Activated CD8-positive, alpha-beta T cell treated with anti-CD3 and anti-CD28 coated beads for 36 hours (primary cell): Measurements from ENCODE around the gene KDM2B. TPM values are rescaled to one million over a fixed set of nuclear protein-coding genes. Genes with fewer than 3 reads are reported as not detected.

Experiments used
- ATAC-seq: fragments of 200-7000 bp; cut with Tn5 transposase; one replicate; pipeline ENCODE4 v1.10.0; 2021; ENCODE audit warnings: mild to moderate bottlenecking, moderate library complexity
- CTCF ChIA-PET: fragments of 350-600 bp; sonication (Branson Sonifier 250); formaldehyde crosslinking; loops from one replicate; lab custom pipeline; 2021; ENCODE audit warnings: antibody characterized with exemption; lab: Charles Lee
- POLR2A ChIA-PET: fragments of 350-600 bp; sonication (Branson Sonifier 250); formaldehyde crosslinking; loops from one replicate; lab custom pipeline; 2021; ENCODE audit warnings: antibody characterized with exemption; lab: Charles Lee
- DNase-seq: peaks from one replicate; pipeline ENCODE4 v3.0.0-alpha.2; 2020
- H3K27ac Mint-ChIP-seq: one replicate; pipeline ENCODE4 v1.8.0; 2021; ENCODE audit warnings: mild to moderate bottlenecking, mixed read lengths
- H3K27me3 Mint-ChIP-seq: one replicate; pipeline ENCODE4 v1.8.0; 2021; ENCODE audit warnings: mixed read lengths
- H3K36me3 Mint-ChIP-seq: one replicate; pipeline ENCODE4 v1.8.0; 2021; ENCODE audit warnings: low read depth, mixed read lengths
- H3K4me1 Mint-ChIP-seq: one replicate; pipeline ENCODE4 v1.8.0; 2021; ENCODE audit warnings: low read depth, mixed read lengths
- H3K4me3 Mint-ChIP-seq: one replicate; pipeline ENCODE4 v1.8.0; 2021; ENCODE audit warnings: mild to moderate bottlenecking, moderate library complexity, mixed read lengths
- H3K9me3 Mint-ChIP-seq: one replicate; pipeline ENCODE4 v1.8.0; 2021; ENCODE audit warnings: mixed read lengths
- CTCF ChIP-seq: fragments of 200-600 bp; IDR thresholded peaks from one replicate; pipeline ENCODE4 v1.8.0; 2022; ENCODE audit warnings: antibody characterized with exemption, mild to moderate bottlenecking
- intact Hi-C: fragments of 100-400 bp; cut with micrococcal nuclease; formaldehyde crosslinking; loops from one replicate; pipeline ENCODE4 v1.10.0; 2022
- total RNA-seq, 2 experiments: library from RNA; stranded (reverse); gene quantifications; one replicate each; pipeline ENCODE4 v1.2.3, GENCODE V29; 2021

The KDM2B gene
- total RNA-seq, 2 experiments from 2014 or later: 61.0 to 61.7 TPM

- Mint-ChIP-seq H3K27me3 (no peaks in the 10 kb centered on the region), H3K4me3 (no peak overlapping the region), H3K27ac (no peak overlapping the region), H3K9me3 (no peaks in the 10 kb centered on the region), H3K4me1 (peaks cover 3% of the 10 kb centered on the region), H3K36me3 (peaks cover 10% of the 10 kb centered on the region)
- no peak for ATAC-seq
- ChIA-PET POLR2A (no interaction called here), CTCF (interaction anchor here (3.1 kb wide), 1 partner anchor 9 kb away, joined by 13 read pairs; no protein-coding TSS in a partner anchor)
- DNase-seq: no peak
- intact Hi-C loops: loop anchor here (10.0 kb wide), 2 partner anchors 76 to 116 kb away; partner anchors contain the start of genes KDM2B and ORAI1
- no peak for TF ChIP-seq CTCF
Measured at GRCh38 chr12:121508533-121508932, 72.3 kb downstream of the KDM2B start.

- no peak for DNase-seq
- Mint-ChIP-seq H3K27ac (no peak overlapping the region), H3K27me3 (no peaks in the 10 kb centered on the region), H3K9me3 (no peaks in the 10 kb centered on the region), H3K36me3 (peaks cover 10% of the 10 kb centered on the region), H3K4me3 (no peak overlapping the region), H3K4me1 (peaks cover 9% of the 10 kb centered on the region)
- CTCF ChIA-PET: interaction anchor here (1.1 to 3.1 kb wide), 2 partner anchors 8 to 60 kb away, joined by 4 to 13 read pairs; no protein-coding TSS in a partner anchor
- intact Hi-C loops: loop anchor here (10.0 kb wide), 2 partner anchors 77 to 117 kb away; partner anchors contain the start of genes KDM2B and ORAI1
- POLR2A ChIA-PET: interaction anchor here (1.0 kb wide), 1 partner anchor 57 kb away, joined by 3 read pairs; no protein-coding TSS in a partner anchor
- no peak for ATAC-seq
- TF ChIP-seq CTCF: no peak
Measured at GRCh38 chr12:121507984-121508383, 72.8 kb downstream of the KDM2B start.

DNA sequence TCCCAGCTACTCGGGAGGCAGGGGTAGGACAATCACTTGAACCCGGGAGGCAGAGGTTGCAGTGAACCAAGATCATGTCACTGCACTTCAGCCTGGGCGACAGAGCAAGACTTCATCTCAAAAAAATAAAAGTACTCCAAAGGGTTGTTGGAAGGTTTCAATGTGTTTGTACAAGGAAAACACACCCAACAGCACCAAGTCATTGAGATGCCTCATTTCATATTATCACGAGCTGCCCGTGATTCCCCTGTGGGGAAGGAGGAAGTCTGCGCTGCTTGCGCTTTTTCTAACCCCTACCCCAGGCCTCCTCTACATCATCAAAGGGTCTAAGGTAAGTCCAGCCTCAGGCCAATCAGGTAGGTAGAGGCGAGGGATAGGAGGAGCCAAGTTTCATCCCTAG, 73.6 kb downstream of the KDM2B start:
- ATAC-seq (no peak), DNase-seq (no peak)
- Mint-ChIP-seq H3K27ac (no peak overlapping the region), H3K9me3 (no peaks in the 10 kb centered on the region), H3K36me3 (peaks cover 10% of the 10 kb centered on the region), H3K4me1 (peaks cover 9% of the 10 kb centered on the region), H3K4me3 (no peak overlapping the region), H3K27me3 (no peaks in the 10 kb centered on the region)
- intact Hi-C loops: loop anchor here (10.0 kb wide), 2 partner anchors 78 to 118 kb away; partner anchors contain the start of genes KDM2B and ORAI1
- TF ChIP-seq CTCF: no peak
- POLR2A ChIA-PET: interaction anchor here (1.0 to 1.3 kb wide), 2 partner anchors 56 to 118 kb away, joined by 3 read pairs; no protein-coding TSS in a partner anchor
- CTCF ChIA-PET: interaction anchor here (0.6 to 1.1 kb wide), 3 partner anchors 59 to 449 kb away, joined by 3 to 4 read pairs (median 3); no protein-coding TSS in a partner anchor

DNA sequence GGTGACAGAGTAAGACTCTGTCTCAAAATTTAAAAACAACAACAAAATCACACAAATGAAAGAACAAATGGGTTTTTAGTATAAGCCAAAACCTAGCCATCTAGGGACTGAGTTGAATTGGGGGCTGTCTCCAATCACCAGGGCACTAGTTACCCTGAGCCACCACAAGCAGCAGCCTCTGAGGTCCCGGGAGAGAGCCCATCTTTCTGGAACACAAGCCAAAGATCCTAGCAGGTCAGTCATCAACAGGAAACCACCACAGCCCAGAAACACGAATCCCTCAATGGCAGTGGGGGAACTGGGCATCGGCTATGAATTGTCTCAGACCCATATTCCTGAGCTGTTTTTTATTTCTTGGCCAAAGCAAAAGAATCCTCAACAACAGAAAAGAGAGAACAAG, 75.3 kb downstream of the KDM2B start:
- no peak for TF ChIP-seq CTCF
- intact Hi-C loops: loop anchor here (10.0 kb wide), 2 partner anchors 79 to 119 kb away; partner anchors contain the start of genes KDM2B and ORAI1
- H3K36me3 Mint-ChIP-seq: peaks cover 10% of the 10 kb centered on the region
- no peaks in the 10 kb centered on the region for H3K9me3 Mint-ChIP-seq
- H3K27ac Mint-ChIP-seq: peak overlapping the region; percentile 49
- H3K4me3 Mint-ChIP-seq: no peak overlapping the region
- ChIA-PET POLR2A (no interaction called here), CTCF (no interaction called here)
- no peaks in the 10 kb centered on the region for H3K27me3 Mint-ChIP-seq
- DNase-seq (no peak), ATAC-seq (no peak)
- peaks cover 9% of the 10 kb centered on the region for H3K4me1 Mint-ChIP-seq

DNA sequence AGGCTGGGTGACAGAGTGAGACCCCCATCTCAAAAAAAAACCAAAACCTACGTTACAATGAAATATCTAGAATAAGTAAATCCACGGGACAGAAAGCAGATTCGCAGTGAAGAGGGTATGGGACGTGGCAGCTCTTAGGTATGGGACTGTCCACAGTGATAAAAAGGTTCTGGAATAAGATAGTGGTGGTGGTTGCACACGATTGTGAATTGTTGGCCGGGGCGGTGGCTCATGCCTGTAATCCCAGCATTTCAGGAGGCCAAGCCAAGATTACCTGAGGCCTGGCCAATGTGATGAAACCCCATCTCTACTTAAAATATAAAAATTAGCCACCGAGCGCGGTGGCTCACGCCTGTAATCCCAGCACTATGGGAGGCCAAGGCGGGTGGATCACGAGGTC, 76.3 kb downstream of the KDM2B start:
- H3K36me3 Mint-ChIP-seq: peaks cover 6% of the 10 kb centered on the region
- H3K4me3 Mint-ChIP-seq: no peak overlapping the region
- TF ChIP-seq CTCF: no peak
- peaks cover 13% of the 10 kb centered on the region for H3K4me1 Mint-ChIP-seq
- no peaks in the 10 kb centered on the region for H3K27me3 Mint-ChIP-seq
- CTCF ChIA-PET: interaction anchor here (1.6 kb wide), 1 partner anchor 164 kb away, joined by 6 read pairs; no protein-coding TSS in a partner anchor
- POLR2A ChIA-PET: no interaction called here
- no peak overlapping the region for H3K27ac Mint-ChIP-seq
- no peak for DNase-seq
- no peaks in the 10 kb centered on the region for H3K9me3 Mint-ChIP-seq
- intact Hi-C loops: loop anchor here (10.0 kb wide), 2 partner anchors 80 to 120 kb away; partner anchors contain the start of genes KDM2B and ORAI1
- ATAC-seq: no peak
